ENCODE results near the gene UBA52.

- TF ChIP-seq CTCF (IDR thresholded peaks at IDR 0.05; ENCODE audit: insufficient read depth, low read length) (no peak), POLR2AphosphoS5 (IDR thresholded peaks at IDR 0.05; ENCODE audit: low read depth) (no peak), GABPA (IDR thresholded peaks at IDR 0.05; ENCODE audit: low read depth) (no peak)
These were observed 15.9 kb downstream of the UBA52 start for GRCh38 chr19:18587561-18587960.

Data from HL-60 (cell line).